NCI-H1930 (cell line): Measurements from ENCODE around the gene VTN.
A peak's percentile ranks its signal among the peaks of the same experiment; 100 is the strongest.

Experiments used
- DNase-seq, 2 experiments: peaks; one replicate each; lab custom pipeline; 2025; lab: John Stamatoyannopoulos, UW

VTN gene, protein sequence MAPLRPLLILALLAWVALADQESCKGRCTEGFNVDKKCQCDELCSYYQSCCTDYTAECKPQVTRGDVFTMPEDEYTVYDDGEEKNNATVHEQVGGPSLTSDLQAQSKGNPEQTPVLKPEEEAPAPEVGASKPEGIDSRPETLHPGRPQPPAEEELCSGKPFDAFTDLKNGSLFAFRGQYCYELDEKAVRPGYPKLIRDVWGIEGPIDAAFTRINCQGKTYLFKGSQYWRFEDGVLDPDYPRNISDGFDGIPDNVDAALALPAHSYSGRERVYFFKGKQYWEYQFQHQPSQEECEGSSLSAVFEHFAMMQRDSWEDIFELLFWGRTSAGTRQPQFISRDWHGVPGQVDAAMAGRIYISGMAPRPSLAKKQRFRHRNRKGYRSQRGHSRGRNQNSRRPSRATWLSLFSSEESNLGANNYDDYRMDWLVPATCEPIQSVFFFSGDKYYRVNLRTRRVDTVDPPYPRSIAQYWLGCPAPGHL

DNA sequence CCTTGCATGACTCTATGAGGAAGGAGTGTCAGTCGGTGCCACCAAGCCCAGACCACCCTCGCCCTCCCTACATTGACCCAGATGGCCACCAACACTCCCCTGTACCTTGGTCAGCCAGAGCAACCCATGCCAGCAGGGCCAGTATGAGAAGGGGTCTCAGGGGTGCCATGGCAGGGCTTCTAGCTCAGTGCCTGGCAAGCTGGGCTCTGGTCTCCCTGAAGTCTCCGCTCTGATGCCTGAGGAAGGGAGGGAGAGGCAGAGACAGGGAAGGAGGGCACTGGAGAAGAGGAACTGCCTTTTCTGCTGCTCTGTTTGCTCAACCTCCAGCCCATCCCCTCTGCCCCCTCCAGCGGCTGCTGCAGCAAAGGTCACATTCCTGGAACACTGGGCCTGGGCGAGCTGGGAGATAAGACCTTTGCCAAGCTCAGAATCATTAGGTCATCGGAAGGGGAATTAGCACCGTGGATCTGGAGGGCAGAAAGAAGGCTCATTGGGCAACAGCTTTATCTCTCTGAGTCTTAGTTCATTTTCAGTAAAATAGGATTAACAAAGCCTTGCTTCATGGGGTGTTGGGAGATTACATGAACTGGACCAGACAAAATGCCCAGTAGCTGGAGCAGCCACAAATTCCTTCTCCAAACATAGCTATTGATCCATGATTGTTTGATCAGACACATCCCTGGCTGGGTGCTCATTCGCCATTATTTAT is at the start of gene VTN:
Gene VTN, minus strand, starts transcription at position 273 of the 709 bp plus-strand sequence. Its CDS starts 104 bp downstream, at position 169.
- DNase-seq, result no peak

DNA sequence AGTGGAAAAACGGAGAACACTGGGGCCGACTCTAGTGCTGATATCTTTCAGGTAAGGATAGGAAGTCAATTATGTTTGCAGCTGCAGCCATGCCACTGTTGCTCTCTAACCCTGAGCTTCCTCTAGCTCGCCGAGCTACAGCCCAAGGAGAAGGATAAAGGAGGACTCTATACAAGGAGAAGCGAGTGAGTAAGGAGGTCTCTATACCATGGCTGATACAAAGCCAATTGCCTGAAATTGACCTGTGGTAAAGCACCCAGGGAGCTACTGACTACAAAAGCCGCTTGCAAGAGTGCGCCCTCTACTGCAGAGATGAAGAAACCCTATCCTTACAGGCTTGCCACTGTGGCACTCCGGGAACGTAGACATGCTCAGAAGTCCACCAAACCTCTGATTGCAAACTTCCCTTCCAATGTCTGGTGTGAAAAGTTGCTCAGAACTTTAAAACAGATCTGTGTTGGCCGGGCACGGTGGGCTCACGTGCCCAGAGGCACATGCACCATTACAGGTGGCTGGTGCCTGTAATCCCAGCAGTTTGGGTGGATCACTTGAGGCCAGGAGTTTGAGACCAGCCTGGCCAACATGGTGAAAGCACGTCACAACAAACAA is 46.7 kb upstream of the VTN start:
- DNase-seq, result peak; percentile 59 to 75

DNA sequence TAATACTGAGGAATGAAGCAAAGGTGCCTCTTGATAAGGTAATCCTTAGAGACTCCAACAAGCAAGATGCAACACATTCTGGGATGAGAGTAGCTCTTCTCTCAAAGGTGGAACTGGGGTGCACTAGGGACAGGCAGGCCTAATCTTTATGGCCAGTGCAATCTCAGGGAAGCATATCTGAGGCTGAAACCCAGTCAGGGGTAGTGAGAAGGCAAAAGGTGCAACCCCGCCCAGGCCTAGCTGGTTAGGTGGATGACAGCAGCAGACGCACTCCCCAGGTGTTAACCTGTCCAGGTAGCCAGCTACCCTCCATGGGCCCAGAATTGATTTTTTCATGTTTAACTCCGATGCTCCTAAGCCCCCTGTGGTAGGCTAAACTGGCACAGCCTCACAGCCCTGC is 45.8 kb upstream of the VTN start:
- DNase-seq, result no peak

DNA sequence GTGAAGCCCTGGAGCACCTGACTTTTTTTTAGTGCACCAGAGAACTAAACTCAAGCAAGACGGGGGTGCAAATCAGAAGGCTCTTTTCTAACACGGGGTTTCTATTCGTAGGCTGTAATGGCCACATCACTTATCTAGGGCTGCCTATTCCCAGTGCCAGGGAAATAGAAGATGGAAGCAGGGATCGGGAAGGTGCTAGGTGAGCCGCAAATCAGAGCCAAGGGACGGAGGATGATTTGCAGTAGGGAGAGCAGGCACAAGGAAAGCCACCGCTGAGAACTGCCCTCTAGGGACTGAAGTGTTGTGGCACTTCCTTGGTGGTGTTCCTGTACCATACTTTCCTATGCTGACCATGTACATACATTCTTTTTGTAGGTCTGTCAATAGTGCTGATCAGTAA is 43.7 kb upstream of the VTN start:
- no peak for DNase-seq

DNA sequence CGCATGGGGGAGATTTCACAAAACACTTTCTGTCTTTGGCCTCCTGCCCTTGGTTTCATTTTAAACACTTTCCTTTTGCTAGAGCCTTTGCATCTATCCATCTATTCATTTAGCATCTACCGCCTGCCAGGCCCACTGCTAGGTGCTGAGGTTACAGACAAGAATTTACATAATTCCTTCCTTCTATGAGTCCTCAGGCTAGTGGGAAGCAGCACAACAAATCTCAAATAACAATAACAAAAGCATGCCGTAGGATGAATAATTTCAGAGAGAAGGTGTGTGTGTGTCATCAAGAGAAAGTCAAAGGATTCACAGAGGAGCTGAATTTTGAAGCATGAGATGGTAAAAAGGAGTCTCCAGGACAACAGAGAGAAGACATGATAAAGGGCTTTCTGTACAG is 42.0 kb upstream of the VTN start:
- no peak for DNase-seq

DNA sequence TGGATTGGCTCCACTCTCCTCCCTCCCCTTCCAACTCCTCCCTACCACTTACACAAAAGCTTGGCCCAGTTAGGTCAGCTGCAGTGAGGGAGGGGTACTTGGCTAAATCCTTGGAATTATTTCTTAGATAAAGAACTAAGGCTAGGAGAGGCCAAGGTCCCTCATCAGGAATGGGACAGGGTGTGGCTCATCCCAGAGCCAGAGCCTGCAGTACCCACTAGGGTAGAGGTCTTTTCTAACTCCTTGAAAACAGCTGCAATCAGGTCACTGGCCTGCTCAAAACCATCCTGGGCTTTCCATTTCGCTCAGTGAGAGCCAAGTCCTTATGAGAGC is 37.8 kb upstream of the VTN start:
- DNase-seq, result no peak

DNA sequence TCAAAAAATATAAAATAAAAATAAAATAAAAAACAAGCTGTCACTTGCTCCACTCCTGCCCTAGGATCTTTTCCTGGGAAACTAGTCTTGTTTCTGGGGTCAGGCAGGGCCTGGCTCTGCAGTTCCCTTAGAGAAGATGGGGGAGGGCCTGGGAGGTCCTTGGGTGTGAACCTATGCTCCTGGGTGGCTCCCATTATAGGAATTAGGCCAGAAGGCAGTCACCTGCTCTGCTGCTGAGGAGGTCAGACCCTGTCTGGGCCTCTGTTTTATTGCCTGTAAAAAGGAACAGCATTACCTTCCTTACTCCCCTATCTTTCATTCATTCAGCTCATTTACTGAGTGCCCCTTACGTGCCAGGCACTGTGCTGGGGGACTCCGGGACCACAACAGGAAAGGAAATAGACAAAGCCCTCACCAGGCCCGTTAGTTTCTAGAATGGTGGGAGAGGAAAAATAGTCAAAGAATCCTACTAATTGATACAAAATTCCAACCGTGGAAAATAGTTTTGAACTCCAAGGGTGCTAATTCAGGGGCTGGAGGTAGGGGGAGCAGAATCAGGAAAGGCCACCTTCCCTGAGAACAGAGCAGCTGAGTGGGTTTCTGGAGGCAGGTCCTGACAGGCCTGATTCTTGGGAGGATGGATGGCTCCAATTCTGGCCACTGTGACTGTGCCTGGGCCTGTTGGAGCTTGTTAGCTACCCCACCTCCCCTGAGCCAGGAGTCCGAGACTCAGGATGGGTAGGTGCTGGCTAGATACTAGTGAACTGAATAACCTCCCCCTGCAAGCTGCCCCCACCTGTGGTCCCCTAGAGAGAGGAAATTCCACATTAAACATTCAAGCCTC is 37.2 kb upstream of the VTN start:
- no peak for DNase-seq

DNA sequence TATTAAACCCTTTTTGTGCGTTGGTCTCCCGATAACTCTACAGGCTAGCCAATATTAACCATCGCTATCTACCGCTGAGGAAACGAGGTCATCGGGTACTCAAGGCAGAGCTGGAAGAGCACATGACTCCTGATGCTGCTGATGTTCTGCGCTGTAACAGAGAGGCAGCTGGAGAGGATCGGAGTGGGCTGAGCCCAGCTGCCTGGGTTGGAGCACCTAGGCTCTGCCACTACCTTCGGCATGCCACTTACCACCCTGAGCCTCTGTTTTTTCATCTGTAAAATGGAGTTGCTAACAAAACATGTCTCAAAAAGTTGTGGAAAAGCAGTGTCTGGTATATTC is 36.3 kb upstream of the VTN start:
- DNase-seq, result no peak

DNA sequence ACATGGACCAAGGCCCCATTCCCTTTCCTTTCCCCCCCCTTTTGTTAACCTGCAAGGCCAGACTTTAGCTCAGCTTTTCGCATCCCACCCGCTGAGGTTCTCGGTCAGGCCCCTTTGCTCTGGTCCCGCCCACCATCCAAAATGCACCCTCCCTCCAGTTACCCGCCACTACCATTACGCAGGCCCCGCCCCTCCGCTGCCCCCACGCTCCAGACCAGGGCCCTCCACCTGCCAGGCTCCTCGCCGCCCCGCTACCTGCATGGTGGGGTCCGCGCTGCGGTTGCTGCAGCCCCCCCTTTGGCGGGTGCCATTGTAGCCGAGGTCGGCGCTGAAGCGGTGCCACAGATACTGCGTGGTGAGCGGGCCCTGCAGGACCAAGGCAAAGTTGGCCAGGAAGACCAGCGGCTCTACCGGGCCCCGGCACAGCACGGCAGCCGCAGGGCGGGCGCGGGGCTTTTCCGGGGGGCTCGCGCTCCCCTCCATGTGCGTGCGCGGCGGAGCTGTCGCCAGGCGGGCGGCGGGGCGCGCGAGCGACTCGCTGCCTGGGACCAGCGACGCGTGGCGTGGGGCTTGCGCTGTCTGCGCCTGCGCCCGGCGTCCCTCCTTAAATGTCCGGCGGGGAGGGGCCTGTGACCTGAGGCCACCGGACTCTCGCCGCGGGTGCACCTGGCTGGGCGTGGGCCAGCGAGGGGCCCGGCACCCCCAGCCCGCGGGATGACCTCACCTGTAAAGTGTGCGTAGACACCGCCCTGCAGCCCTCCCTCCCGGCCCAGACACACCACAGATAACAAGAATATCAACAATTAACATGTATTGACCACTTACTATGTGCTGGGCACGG is 35.7 kb upstream of the VTN start, which contains the start of gene SLC46A1:
Gene SLC46A1, minus strand, starts transcription at position 581 of the 841 bp plus-strand sequence. Its CDS starts 98 bp downstream, at position 483.
- peak; percentile 27 to 33 for DNase-seq

DNA sequence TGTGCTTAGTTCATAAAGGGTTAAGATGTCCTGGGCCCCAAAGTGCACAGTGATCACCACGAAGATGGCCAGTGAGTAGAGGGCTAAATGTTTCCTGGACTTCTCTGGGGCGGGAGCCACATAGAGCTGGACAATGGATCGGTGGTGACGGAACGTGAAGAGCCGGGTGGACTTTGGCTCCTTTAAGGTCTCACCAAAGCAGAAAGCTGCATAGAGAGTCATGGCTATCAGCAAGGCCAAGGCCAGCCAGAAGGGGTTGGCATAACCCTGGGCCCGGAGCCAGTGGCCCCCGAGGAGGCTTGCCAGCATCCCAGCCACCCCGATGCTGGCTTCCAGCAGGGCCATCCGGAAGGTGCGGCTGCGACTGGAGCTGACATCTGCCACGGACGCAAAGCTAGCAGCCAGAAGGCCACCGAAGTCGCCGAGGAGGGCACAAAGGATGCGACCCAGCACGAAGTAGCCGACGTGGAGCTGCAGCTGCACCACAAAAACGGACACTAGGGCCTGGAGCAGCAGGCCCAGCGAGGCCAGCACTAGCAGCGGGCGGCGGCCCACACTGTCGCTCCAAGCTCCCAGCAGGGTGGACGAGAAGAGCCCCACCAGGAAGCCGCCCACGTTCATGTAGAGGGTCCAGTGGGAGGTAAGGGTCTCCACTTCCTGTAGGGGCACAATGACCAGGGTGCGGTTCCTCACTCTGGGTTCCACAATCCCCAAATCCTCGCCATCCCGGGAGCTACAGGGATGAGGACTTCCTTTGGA is 34.9 kb upstream of the VTN start:
- DNase-seq, result no peak

DNA sequence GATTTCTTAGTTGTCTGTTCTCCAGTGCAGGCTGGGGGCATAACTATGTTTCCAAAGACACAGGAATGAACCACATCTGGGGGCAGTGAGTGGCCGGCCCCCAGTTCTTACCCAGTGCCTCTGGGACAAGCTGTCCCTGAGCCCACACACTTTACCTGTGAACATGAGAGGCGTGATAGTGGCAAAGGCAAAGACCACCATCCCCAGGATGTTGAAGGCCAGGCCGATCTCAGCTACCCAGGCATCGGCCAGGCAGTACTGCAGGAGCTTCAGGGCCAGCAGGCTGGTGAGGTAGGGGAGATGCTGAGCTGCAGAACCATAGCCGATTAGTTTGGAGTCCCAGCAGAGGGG is 34.3 kb upstream of the VTN start:
- DNase-seq, result no peak

DNA sequence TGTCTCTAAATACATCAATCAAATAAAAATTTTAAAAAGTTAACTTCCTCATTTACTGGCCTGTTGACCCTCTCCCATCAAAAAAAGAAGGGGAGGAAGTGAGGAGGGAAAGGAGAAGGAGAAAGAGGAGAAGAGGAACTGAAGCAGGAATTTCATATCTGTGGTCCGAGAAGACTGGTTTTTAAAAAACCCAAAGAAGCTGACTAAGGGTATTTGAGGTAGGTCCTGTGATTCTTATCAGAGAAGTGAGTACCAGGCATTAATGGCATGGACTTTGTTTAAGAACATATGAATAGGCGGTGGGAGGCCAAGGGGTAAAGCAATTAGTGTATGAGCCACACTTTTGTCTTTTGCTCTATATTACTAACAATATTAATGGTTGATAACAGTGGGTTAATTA is 33.9 kb upstream of the VTN start:
- DNase-seq, result no peak

DNA sequence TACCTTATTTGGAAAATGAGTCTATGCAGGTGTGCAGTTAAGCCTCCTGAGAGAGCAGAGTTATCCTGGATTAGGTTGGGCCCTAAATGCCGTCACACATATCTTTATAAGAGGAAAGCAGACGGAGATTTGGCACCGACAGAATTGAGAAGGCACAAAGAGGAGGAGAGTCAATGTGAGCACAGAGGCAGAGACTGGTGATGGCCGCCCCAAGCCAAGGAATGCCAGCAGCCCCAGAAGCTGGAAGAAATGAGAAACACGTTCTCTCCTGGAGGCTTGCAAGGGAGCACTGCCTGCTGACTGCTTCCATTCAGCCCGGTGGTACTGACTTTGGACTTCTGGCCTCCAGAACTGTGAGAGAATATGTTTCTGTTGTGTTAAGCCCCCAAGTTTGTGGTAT is 32.7 kb upstream of the VTN start:
- no peak for DNase-seq

DNA sequence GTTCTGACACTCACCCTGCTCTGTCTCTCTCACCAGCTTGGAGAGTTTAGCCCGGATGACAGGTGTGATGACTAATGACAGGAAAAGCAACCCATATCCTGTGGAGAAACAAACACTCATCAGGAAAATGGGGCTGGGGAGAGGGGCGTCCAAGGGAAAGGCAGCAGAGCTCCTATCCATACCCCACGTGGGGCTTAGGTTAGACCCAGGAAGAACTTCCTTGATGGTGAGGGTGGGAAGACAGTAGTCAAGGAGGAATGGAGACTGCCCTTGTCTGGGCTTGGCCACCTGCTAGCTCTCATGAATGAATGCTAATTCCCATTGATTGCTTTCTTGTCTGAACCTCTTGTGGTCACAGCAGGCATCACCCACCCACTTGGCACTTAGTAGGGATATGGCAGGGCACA is 32.1 kb upstream of the VTN start:
- DNase-seq, result no peak

DNA sequence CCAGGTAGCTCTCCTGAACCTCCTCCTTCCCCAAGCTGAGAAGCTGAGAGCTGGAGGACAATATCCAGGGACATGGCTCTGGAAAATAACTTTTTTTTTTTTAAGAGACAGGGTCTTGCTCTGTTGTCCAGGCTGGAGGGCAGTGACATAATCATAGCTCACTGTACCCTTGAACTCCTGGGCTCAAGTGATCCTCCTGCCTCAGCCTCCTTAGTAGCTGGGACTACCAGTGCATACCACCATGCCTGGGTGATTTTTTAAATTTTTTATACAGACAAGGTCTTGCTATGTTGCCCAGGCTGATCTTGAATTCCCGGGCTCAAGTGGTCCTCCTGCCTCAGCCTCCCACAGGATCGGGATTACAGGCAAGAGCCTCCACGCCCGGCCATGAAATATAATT is 29.7 kb upstream of the VTN start:
- DNase-seq, result no peak

DNA sequence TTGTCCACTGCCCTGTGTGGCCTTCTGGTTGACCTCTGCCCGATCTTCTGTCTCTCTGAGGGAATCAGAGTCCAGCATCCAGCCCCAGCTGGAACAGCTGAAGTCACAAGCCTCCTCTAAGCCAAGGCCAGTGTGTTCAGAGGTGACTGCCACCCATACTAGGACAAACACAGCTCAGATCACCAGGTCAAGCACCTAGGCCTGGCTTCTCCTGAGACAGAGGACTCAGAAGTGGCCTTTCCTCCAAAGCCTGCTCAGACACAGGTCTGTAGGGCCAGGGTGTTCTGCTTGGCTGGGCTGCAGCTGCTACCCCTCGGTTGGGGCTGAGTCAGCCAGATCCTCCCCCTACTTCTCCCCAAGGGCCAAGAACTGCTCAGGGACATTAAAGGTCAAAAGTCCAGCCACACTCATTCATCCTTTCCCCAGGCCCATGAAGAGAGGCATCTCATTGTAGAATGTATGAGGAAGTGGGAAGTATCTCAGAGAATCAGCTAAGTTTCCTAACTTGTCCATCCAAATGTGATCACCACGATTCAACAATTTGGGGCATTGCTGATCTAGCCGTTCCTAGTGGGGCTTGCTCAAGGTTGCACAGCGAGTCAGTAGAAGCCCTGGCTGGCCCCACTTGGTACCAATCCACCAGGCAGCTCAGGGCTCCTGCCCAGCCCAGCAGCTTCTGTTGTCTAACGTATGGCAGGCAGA is 28.3 kb upstream of the VTN start:
- no peak for DNase-seq

DNA sequence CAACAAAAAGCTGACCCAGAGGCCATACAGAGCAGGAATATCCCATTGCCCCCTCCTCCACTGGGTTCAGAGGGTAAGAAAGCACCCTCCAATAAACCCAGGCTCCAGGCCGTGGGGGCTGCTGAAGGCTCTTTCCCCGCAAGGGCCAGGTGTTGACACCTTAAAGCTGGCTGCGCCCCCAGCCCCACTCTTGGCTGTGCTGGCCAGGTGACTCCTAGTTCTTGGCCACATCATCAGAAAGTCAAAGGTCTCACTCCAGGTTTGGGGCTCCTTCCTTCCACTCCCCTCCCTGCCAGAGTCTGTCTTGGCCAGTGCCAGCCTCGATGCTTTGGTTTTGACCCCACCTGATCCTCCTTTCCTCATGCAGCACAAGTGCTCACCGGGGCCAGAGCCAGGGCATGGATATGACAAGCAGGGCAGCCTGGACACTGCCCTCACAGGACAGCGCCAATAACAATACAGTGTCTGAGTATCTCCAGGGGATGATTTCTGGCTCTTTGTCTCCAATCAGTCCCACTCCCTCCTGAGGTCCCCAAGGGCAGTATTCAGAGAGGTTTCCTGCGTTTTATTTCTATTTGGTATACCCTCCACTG is 27.7 kb upstream of the VTN start:
- no peak for DNase-seq

DNA sequence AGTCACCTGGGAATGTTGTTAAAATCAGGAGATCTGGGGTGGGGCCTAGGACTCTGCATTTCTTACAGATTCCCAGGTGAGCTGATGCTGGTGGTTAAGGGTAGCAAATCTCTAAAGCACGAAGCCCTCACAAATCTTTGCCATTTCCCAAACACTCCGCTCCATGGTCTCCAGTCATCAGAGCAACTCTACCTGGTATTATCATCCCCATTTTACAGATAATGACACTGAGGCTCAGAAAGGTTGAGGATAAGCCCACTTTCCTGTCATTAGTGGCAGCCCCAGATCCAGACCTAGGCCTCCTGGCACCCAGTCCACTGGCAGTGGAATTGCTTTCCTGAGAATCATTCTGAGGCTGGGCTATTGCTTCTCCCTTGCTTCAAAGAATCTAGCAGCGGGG is 27.2 kb upstream of the VTN start:
- no peak for DNase-seq

DNA sequence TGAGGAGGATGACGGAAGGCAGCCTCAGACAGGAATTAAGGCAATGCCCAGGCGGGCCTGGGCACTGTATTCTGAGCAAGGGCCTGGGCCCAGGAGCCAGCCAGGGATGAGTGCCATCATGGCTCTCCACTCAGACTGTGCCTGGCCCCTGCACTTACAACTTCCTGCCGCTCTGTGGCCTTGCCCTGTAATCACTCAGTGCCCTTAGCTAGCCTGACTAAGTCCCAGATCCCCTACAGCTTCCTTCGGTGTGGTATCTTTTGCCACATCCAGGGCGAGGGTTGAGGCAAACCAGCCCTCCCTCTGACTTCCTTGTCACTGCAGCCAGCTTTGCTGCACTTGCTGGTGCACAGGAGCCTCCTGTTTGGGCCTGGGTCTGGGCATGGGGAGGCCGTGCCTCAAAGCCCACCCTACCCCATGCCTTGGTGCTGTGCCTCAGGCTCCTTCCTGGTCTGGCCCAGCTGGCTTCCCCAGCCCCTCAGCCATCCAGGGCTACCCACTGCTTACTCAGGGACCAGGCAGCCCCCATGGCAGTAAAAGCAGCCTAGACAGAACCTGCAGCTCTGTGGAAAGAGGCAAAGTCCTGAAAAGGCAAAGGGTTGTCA is 26.6 kb upstream of the VTN start:
- DNase-seq, result no peak
